ENCODE data around the gene FCER2.

Gene FCER2

DNA sequence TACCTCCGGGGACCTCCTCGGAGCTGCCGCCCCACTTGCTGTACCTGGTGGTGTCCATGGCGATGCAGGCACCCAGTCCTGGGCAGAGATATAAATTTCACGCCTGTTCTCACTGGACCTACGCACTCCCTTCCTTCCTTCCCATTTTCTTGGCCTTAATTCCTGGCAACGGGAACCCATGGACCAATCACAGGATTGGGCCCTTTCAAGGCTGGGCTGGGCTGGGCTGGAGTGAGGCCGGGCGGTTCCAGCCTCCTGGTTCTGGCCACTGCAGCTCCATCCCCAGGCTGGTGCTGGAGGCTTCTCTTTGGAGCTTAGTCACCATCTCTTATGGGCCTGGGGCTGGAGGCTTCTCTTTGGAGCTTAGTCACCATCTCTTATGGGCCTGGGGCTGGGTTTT is 30.1 kb upstream of the FCER2 start, which contains the start of gene CLEC4G:
Gene CLEC4G, minus strand, starts transcription at position 66 of the 400 bp plus-strand sequence. Its CDS starts 8 bp downstream, at position 58.
- no peak for DNase-seq (ENCODE audit: low read depth)

GRCh38 chr19:7731615-7732014 is 29.7 kb upstream of the FCER2 start:
- no peak for DNase-seq (ENCODE audit: low read depth)

DNA sequence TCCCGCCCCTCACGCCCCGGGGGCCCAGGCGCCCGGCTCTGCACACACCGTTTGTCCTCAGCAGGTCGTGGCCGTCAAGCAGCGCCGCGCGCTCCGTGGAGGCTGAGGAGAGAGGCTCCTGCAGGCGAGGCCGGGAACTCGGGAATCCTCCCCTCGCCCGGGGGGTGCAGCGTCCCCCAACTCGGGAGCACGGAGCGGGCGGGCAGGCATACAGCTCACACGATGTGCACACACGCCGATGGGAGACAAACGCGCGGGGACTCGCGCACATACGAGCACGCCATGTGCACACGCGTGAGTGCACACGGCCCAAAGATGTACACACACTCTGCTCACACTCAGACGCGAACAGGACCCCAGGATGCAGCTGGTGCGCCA is 29.3 kb upstream of the FCER2 start:
- no peak for DNase-seq (ENCODE audit: low read depth)

GRCh38 chr19:7730286-7731217 is 28.6 kb upstream of the FCER2 start:
- no peak for DNase-seq (ENCODE audit: low read depth)

DNA sequence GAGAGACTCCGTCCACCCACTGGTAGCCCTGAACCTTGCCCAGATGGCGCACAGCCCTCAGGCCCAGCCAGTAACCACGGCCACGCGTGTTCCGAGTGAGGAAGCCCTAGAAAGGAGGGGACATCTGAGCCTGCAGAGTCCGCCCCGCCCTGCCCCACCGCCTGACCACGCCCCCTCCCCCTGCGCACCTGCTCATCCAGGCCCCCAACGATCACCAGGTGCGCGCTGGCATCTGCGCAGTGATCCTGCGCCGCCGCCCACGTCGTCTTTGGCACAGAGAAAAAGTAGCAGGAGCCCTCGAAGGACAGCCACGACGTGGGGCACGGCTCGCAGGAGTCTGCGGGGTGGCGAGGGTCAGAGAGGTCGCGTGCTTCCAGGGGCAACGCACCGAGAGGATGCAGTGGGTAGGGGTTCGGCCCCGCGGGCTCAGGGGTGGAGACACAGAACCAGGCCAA is 27.9 kb upstream of the FCER2 start:
- no peak for DNase-seq (ENCODE audit: low read depth)

- DNase-seq (ENCODE audit: low read depth), result no peak
These were observed 27.3 kb upstream of the FCER2 start for GRCh38 chr19:7729211-7729610.

DNA sequence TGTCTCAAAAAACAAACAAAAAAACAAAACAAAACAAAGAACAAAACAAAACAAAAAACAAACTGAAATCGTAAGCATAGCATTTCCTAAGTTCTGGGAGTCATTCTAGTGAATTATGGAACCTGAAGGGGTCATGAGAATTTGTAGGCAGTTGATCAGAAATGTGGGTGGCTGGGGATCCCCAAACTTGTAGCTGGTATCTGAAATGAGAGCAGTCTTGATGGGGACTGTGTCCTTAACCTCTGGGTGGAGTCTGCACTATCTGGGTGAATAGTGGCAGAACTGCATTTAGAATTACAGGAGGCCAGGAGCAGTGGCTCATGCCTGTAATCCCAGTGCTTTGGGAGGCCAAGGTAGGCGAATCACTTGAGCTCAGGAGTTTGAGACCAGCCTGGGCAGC is 23.9 kb upstream of the FCER2 start:
- no peak for DNase-seq (ENCODE audit: low read depth)

- no peak for DNase-seq (ENCODE audit: low read depth)
These were observed 20.3 kb upstream of the FCER2 start for GRCh38 chr19:7722231-7722651.

DNA sequence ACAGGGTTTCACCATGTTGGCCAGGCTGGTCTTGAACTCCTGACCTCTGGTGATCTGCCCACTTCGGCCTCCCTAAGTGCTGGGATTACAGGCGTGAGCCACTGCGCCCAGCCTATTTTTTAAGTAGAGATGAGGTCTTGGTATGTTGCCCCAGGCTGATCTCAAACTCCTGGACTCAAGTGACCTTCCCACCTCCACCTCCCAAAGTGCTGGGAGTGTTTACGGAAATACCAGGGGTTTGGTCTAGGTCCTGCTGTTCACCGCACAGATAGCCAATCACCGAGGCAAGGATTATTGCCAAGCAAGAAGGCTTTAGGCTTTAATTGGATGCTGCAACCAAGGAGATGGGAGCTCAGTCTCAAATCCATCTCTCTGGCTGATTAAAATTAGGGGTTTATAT is 18.4 kb upstream of the FCER2 start:
- no peak for DNase-seq (ENCODE audit: low read depth)

GRCh38 chr19:7718668-7719067 is 16.7 kb upstream of the FCER2 start:
- DNase-seq (ENCODE audit: low read depth), result no peak

DNA sequence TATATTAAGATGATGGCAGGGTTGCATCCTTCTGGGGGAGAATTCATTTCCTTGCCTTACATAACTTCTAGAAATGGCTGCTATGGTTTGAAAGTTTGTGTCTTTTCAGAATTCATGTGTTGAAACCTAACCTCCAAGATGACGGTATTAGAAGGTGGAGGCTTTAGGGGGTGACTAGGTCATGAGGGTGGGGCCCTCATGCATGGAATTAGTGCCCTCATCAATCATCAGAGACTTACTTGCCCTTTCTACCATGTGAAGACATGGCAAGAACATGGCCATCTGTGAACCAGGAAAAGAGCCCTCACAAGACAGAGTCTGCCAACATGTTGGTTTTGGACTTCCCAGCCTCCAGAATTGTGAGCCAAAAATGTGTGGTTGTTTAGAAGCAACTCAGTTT is 14.8 kb upstream of the FCER2 start:
- DNase-seq (ENCODE audit: low read depth), result no peak

- DNase-seq (ENCODE audit: low read depth), result no peak
These were observed 13.7 kb upstream of the FCER2 start for GRCh38 chr19:7715671-7716070.

- DNase-seq (ENCODE audit: low read depth), result no peak
These were observed 8.7 kb upstream of the FCER2 start for GRCh38 chr19:7710616-7711015.

GRCh38 chr19:7709932-7710460 is 8.1 kb upstream of the FCER2 start:
- DNase-seq (ENCODE audit: low read depth), result no peak

DNA sequence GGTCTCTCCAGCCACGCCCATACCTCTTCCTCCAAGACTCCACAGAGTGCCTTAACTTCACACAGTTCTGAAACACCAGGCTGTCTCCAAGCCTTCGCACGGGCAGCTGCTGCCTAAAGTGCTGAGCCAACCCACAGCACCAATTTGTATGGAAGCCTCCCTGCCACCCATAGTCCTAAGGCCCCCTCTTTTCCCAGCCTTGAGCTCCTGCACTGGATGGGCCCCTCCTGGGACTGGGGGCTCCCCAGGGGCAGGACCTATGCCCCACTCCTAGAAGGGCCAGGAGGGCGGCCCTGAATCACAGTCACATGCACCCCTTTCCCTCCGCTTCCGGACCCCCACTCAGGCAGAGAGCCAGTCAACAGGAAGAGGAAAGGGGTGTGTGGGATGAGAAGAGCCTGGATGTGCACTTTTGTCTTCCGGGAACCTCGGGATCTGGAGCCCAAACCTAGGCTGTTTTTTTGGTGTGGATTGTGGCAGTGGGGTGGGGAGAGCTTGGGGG is 5.1 kb upstream of the FCER2 start:
- DNase-seq (ENCODE audit: low read depth), result no peak

DNA sequence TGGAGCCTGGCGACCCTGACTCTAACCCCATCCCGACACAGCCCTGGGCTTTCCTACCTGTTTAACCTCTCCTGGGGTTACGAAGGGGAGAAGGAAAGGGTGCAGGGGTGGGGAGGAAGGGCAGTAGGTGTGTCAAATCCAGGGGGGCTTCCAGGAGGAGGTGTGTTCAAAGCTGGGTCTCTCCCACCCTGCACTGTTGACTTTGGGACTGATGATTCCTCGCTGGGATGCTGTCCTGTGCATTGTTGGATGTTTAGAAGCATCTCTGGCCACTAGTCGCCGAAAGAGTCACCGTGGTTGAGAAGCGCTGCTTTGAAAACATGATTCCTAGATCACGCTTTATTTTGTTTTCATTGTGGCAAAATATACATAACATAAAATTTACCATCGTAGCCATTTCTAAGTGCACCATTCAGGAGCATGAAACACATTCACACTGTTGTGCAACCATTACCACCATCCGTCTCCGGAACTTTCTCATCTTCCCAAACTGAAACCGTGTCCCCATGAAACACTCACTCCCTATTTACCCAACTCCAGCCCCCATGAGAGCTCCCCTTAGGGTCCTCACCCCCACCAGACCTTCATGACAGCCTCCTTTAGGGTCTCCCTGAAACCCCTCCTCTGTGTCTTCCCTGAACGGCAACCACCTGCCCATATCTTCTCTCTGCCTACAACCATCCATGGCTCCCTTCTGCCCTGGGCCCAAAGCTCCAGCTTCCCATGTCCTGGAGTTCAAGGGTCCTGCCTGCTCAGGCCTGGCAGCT is 4.4 kb upstream of the FCER2 start:
- no peak for DNase-seq (ENCODE audit: low read depth)

GRCh38 chr19:7705387-7706187 is 3.7 kb upstream of the FCER2 start:
- no peak for DNase-seq (ENCODE audit: low read depth)

GRCh38 chr19:7704280-7705060 is 2.5 kb upstream of the FCER2 start:
- no peak for DNase-seq (ENCODE audit: low read depth)

DNA sequence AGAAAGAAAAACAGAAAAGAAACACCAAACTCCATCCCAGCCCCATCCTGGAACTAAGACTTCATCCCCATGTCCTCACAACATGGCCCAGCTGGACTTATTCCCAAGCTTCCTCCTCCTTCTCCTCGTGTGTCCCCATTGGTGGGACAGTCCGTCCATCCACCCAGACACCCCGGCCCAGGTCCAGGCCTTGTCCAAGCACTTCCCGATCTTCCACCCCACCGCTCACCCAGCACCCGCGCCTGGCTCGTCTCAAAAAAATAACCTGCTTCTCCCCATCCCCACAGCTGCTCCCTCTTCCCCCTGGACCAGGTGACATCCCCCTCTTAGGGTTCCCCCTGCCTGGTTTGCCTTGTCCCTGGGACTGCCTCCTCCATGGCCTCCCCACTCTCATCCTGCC is 1.4 kb upstream of the FCER2 start:
- DNase-seq (ENCODE audit: low read depth), result no peak

DNA sequence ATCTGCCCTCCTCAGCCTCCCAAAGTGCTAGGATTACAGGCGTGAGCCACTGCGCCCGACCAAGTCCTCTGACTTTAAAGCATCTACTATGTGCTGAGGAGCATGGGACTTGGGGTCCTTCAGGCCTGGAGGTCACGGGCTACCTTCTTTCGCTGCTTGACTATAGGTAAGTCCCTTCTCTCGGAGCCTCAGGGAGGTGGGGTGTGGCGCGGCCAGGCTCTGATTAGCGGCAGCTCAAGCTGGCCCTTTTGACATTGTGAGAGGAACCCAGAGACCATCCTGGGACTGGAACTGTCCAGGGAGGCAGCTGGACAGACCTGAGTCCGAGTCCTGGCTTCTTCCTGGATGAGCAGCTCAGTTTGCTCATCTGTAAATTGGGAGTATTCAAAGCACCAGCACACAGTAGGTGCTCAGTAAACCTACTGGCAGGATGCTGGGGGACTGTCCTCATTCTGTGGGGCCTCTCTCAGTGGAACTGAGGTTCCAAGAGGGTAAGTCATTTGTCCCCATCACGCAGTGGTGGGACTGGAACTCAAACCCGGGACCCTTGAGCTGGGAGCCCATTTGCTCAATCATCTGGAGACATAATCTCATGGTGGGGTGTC is 780 bp downstream of the FCER2 start:
- no peak for DNase-seq (ENCODE audit: low read depth)

All from stromal cell of bone marrow (primary cell).